ENCODE measurements around the gene KIF6.
A peak's percentile ranks its signal among the peaks of the same experiment; 100 is the strongest.

KIF6 gene

DNA sequence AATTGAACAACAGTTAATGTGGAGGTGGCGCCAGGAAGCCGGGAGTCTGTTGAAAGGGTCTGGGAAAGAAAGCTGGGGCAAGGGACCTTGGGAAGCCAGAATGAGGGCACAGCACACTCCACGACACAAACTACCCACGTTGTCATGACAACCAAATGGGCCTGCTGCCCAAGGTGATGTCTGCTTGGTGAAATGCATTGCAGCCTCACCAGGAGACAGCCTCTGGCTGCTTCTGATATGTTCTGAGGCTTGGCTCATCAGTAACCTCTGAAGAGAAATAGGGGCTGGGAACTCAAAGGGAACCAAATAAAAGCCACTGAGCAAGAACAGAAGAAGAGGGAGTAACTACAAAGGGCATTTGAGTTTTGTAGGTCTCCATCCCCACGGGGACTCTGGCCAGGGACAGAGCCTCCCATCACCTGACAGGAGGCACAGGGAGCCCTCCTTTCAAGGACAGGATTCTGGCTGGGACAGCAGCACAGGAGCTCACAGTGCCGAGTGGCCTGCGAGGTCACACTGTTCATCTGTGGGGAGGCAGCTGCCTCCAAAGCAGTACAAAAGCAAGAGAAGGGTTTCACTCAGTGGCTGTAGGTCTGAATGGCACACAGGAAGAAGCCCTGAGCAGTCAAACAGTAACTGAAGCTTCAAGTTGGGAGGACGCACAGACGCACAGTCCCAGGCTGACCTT, 358.1 kb downstream of the KIF6 start:
- DNase-seq: peak; percentile 19

DNA sequence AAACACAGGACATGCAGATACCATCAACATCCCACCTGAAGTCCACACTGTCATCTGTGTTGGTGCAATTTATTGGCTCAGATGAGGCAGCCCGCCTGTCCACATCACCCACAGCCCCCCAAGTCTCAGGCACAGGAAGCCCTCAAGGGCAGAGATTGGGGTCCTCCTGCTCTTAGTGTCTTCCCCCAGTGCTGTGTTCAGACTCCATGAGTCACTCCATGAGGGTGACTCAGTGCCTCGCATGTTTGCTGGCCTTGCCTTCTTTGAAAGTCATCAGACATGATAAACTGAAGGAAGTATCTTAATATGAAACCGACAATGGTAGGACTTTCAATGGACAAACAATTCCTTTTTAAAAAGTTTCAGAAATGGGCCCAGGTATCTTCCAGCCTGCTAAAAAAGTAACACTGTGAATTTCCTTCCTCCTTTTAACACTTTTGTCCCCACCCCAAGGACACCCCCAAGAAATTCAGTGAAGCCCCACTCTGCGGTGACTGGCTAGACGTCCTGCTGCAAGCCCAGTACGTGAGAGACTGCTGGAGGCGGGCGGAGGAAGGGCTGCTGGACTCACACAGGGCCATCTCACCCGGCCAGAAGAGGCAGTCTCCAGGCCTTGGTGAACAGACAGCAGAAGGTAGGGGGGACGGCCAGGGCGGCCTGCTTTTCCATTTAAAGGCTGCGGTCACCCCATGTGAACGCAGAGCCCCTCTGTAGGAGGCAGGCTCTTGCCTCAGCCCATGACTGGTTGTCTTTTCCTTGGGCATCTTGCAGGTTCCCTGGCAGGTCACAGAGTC, 359.7 kb downstream of the KIF6 start:
- no peak for DNase-seq

DNA sequence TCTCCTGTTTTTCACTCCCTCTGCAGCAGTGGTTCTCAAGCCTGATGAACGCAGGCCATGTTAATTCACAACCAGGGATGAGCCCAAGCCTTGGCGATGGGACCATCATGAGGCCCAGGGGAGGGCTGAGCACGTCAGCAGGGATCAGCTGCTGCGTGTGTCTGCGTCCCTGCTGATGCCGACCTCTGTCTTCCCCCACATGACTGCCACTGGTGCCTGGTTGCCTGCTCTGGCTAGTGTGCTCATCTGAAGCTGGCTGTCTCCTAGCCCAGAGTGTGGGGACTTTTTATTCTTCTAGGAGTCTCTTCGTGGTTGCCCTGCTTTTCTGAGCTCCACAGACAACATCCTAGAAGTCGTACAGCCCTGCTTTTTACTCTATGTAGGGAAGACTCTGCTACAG, 361.9 kb downstream of the KIF6 start:
- DNase-seq: no peak

DNA sequence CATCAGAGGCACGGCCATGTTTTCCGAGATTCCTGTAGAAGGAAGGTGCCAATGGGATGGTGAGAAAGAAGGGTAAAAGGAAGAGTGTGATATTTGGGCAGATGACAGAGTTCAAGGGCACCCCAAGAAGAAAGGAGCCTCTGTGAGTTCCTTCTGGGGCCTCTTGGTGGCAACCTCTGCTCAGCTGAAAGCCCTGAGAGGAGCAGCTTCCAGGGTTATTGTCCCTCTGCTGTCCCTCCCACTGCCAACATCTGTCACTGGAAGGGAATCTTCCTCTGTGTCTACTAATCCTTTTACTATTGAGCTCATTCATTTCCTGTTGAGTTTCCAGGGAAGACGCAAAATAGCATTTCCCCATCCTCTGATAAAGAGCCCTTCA, 362.7 kb downstream of the KIF6 start:
- no peak for DNase-seq

DNA sequence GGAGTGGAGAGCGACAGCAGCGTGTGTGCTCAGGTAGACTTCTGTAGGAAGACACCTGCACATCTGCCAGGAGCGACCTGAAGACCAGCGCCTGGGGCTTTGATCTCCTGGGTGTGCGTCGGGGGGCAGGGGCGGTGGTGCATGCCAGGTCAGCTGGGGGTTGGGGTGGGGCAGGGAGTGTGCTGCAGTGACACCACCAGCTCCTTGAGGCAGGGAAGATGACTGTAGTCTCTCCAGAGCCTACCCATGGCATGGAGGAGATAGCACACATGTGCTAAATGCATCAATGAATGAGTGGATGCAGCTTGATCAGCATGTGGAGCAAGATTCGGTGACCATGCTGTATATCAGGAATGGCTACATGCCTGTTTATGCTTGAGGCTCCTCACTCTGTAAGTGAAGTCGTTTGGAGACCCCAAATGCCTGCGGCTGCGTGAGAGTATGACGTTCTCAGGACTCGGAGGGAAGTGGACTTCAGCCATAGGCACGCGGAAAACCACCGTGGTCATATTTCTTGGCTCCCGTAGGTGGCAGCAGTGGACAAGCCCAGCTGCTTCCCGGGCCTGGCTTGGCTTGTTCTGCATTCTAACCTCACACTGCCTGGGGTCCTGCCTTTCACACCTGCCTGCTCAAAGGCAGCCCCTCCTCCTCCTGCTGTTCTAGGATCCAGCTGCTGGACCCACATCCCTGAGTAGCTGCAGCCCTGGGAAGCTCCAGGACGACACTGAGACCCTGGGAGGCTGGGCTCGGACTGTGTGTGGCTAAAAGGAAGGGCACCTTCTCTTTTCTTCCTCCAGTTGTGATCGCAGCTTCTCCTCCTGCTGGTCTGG, 363.3 kb downstream of the KIF6 start:
- DNase-seq: peak; percentile 81

DNA sequence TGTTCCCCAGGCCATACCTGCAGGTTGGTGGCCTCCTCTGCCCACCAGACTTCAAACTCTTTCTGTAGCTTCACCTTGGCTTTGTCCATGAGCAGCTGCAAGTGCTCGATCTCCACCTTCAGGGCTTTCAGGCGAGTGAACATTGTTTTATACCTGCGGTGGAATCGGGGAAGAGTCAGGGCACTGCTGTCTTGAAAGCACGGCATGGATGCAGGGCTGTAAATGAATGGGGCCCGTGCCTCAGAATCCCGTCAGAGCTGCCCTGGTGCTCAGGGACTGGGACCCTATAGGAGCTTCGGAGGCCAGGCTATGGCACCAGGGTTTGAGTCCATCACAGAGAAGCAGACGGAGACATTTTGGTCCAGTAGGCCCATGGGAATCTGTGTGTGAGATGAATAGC, 364.8 kb downstream of the KIF6 start:
- no peak for DNase-seq

DNA sequence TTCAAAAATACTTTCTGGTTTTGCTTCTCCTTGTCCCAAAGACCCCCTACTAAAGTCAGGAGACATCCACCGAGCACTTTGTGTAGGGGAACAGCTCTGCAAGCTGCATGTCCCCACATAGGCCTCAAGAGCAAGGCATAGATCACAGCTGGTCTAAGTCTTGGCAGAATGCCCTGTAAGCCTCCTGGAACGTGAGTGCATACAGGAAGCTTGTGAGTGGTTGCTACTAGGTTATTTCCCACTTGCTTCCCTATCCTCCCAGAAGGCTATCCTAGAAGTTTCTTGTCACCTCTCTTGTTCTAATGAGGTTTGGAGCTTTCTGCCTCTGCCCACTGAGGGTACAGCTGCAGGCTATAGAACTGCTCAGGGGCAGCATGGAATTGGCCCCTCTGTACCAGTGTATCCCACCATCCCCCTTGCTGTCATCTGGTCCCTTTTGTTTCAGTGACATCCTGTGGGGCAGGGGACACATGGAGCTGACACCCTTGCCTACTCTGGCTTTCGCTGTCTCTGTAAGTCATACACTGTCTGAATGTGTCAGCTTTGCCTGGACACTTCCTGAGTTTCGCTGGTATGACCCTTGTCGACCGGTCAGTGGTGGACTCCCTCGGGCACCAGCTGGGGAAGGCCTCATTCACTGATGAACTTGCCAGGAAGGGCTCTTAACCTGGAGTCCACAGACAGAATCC, 367.1 kb downstream of the KIF6 start:
- peak; percentile 17 for DNase-seq

DNA sequence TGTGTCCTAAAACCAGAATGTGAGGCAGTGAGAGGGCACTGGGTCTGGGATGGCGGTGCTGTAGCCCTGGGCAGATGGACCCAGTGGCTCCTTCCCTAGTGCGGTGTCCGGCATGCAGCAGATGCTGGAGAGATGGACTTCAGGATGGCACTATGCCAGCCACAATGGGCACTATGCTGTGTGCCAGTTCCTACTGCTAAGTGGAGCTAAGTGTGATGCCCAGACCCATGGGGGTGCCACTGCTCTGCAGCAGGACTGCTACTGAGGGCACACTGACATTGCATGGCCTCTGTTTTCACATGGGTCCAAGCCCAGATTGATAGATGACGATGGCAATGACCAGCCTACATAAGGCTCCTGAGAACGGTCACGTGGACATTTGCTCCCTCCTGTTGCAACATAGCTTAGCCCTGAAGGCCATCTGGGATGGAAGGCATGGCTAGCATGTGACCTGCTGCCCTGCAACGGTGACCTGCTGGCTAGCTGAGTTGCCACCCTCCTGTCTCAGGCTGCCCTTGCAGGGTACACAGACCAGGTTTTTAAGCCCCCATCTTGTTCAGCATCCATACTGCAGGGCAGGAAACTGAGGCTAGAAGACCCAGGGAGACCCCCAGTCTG, 371.4 kb downstream of the KIF6 start:
- DNase-seq: no peak

DNA sequence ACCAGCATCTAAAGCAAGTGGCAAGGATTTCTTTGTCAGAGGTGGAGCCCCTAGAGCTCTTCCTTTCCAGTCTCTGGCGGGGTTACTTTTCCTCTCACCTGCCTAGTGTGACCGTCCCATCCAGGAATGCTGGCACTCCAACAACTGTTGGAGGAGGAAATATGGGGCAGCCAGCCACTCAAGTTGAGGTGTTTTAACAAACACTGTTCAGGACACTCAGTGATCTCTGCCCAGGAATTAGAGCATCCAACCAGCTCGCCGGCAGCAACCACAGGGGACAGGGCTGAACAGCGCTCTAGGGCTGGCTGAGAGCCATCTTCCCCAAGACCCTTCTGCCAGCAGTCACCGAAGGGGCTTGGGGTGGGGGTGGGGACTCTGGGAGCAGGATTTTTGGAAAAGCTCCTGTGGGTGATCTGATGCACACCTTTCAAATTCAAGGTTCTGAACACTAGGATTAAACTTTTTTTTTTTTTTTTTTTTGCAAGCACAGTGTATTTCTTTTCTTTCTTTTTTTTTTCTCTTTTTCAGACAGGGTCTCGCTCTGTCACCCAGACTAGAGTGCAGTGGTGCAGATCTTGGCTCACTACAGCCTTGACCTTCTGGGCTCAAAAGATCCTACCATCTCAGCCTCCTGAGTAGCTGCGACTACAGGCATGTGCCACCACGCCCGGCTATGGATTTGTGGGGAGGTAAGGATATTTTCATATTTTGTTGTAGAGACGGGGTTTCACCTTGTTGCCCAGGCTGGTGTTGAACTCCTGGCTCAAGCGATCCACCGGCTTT, 374.3 kb downstream of the KIF6 start:
- DNase-seq: no peak

DNA sequence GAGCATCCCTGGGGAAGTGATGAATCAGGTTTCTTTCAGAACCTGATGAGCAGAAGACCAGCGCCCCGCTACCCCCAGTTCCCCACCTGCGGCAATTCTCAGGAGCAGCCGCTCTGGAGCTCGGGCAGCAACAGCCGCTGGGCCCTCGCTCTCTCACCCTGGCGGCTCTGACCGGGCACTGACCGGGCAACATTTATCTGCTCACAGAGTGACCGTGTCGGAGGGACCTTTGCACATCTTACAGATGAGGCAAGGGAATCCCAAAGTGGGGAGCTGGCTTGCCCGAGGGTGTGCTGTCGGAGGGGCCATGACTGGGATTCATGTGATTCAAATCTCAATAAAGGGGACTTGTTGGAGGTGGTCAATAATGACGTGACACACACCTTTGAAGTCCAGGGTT, 376.5 kb downstream of the KIF6 start:
- no peak for DNase-seq

DNA sequence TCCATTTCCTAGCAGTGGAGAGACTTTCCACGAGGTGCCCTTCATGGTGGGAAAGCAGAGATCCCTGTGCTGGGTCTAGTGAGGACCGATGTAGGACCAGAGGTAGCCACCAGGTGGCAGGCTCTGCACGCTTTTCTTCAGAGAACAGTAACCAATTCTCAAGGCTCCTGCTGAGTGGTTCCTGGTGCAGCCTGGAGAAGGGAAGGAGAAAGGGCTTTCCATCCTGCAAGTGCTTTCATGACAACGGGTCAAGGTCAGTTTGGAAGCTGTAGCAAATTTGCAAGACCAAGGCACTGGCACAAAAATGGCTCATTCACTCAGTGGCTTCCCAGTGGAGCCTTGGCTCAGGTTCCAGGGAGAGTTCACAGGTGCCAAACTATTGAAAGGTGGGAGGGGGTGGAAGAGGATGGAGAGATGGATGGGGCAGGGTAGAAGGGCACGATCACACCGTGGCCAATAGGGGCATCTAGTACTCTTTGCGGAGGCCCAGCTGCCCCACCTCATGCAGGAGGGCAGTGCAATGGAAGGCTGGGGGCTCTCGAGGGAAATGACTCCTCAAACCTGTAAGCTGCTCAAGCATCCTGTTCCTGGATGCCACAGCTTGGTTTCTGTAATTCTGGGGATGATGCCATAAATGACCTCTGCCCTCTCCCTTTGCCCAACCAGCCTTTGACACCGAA, 377.2 kb downstream of the KIF6 start:
- DNase-seq: peak; percentile 41

DNA sequence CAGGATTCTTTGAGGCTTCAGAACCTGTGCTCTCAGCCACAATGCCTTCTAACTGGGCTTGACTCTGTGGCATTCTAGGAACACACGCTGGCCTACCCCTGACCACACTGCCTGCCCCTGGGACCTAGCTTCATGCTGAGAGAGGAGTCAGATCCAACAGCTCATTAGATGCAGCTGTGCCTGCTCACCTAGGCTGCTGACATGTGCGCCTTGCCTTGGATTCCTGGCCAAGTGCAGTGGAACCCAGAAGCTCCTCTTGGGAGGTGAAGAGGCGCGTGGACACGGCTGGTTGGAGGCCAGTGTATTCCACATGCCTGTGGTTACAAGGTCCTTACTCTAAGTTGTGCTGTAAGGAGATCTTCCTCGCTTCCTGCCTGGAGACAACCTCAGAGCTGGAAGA, 378.0 kb downstream of the KIF6 start:
- DNase-seq: no peak

DNA sequence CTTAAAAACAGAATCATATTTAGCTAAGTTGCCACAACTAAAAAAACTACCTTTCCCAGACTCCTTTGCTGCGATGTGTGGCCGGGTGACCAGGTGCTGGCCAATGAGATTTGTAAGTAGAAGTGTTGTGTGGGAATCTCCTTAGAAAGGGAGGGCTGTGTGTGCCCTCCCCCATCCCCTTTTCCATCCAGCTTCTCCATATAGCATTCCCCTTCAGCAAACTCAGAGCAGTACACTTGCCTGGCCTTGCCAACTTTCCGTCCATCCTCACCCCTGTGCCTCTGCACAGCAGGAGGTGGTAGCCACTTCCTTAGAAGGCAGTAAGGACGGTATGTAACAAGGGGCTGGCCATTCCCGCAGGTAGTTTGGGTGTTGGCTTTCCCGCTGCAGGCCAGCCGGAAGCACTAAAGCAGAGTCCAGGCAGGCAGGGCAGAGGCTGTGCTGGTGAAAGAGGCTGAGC, 380.4 kb downstream of the KIF6 start:
- no peak for DNase-seq

DNA sequence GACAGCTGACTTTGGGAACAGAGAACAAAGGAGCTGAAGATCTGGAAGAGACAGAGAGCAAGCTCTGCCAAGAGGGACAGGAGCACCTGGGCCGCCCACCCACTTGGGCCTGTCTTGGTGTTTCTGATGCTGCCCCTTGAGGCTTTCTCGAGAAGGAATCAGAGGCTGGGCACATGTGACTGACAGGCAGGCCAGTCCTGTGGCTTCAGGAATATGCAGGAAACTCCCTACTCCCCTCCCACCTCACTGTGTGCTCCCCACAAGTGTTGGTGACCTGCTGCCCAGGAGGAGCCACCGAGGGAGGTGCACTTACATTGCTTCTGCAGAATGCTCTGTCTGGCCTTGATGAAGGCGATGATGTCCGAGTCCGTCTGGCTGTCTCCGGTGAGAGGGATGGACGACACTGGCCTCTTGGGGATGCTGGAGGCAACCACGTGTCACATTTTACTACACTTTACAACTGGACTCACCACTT, 381.8 kb downstream of the KIF6 start:
- DNase-seq: no peak

DNA sequence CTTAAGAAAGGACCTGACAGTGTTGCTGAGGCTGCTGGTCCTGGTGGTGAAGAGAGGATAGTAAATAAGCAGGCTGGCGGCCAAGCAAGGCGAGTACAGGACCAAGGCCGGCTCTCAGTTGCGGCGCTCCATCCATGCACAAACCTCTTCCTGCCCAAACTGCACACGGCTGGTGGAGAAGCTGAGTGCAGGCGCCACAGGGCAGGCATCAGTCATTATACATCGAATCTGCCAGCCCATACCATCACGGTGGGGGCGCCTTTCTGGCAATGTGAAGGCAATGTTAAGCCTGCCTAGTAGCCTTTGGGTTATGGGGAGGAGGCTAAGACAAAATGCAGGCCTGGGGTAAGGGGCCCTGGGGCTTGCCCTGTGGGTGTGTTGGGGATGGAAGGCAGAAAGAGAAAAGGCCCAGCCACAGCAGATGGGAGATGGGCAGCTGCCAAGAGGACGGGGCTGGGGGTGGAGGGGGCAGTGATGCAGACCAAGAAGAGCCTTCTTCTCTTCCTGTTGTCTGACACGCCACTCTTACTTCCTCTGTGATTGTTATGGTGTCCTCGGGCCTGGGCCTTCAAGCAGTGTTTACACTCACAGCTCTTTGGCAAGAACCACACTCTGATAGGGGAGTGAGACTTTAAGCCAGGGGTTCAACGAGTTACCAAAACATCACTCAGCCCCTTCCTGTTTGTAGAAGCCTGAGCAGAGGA, 382.4 kb downstream of the KIF6 start:
- DNase-seq: no peak

DNA sequence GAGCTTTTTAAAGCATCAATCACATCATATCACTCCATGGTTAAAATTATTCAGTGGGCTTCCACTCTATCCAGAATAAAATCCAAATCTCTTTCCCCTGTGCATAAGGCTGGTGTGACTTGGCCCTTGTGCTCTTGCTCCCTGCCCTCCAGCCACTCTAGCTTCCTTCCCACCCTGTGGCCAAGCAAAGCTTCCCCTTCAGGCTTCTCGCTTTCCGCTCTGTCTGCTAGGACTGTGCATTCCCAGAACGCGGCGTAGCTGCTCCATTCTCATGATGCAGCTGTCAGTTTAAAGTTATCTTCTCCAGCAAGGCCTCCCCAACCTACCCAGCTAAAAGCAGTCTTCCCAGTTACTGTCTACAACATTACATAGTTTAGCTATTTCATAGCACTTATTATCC, 383.3 kb downstream of the KIF6 start:
- no peak for DNase-seq

DNA sequence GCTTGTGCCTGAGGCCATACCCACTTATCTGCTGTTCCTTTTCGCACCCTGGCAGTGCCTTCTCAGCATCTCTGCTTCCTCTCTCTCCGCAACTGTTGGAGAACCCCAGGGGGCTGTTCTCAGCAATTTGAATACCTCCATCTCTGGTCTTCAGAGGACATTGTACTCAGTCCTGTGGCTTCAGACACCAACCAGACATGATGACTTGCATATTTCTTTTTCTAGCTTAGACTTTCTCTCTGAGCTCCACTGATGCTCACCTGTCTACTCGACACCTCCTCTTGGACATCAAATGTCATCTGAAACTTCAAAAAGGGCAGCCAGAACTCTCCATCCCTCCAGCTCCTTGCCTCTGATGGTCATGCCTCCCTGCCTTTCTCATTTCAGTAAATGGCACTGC, 383.9 kb downstream of the KIF6 start:
- DNase-seq: no peak

DNA sequence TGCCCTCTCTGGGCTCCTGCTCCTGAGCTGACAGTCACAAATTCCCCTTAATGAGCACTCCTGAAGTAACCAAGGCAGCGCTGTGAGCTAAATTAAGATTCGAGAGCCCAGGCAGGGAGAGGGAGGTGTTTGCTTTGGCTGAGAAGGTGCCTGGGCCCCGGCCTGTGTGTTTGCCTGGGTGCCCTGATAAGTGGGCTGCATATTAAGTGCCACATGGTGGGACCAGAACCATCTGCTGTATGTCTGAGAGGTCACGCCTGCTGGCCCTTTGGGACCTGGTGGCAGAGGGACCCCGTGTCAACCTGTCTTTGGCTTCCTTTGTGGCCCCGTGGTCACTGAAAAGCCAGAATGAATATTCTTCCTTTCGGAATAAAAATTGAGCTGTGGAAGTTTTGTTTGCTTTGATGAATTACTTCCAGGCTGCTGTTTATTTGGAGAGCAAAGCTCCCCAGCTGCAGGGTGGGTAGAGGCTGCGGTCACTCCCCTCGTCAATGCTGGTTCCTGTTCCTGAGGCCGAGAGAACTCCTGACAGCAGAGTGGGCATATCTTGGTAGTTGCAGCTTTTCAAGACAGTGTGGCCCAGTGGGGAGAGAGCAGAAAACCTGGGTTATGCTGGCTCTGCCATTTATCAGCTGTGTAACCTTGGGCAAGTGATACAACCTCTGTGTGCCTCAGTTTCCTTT, 385.2 kb downstream of the KIF6 start:
- peak; percentile 18 for DNase-seq

DNA sequence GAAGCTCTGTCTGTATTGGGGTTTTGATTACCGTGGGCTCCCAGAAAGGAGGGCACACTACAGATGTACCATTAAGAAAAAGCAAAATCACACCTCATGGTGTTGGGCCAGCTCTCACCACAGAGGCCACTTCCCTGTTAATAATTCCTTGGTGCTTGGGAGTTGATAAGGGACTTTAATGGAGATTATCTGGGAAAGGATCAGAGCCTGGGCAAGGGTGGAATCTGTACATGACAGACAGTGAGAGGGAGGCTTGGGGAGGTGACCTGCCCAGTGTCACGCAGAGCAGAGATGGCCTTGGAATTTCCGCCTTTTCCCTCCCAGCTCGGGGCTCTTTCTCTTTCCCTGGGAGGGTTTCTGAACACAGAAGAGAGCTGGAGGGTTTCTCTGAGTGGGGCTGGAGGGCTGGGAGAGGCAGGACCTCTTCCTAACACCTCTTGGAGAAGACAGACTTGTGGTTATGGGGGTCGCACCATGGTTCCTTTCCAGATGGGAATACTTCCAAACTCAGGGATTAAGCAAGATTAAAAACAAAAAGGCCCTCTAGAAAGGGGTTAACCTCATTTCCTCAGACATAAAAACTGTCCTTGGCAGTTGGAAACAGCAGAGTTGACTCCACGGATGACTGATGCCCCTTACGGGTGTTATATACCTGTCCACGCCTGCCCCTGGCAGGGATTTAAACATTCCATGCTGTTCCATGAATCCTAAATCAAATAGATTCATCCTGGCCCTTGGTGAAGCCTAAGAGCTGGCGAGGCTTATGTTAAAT, 385.9 kb downstream of the KIF6 start:
- no peak for DNase-seq
